Stomach (tissue), 9 donors: ENCODE data around the gene RGS13. TPM values are rescaled to one million over a fixed set of nuclear protein-coding genes. Genes with fewer than 3 reads are reported as not detected.

ENCODE experiments used
- DNase-seq, 2 donors: peaks; one replicate each; pipeline versions ENCODE4 v3.0.0 to v3.0.0-alpha.2; 2013 to 2019
- H3K27ac ChIP-seq, 5 donors: fragments of 200-600 bp in 4 of 5; sonication (generic) in 4 of 5; one replicate each; pipeline ENCODE4 v1.5.1; 2013 to 2019; ENCODE audit warnings: mild to moderate bottlenecking in 1 of 5, moderate library complexity in 1 of 5
- H3K27me3 ChIP-seq, 3 donors: fragments of 200-600 bp; sonication (generic); one replicate each; pipeline ENCODE4 v1.5.1; 2017 to 2019; ENCODE audit warnings: mixed run types in 1 of 3
- H3K36me3 ChIP-seq, 4 donors: fragments of 200-600 bp; sonication (generic); 1 replicate in 3 of 4; 2 replicates in 1 of 4; pipeline ENCODE4 v1.5.1; 2016 to 2019
- H3K4me1 ChIP-seq, 4 donors: fragments of 200-600 bp; sonication (generic); one replicate each; pipeline ENCODE4 v1.5.1; 2016 to 2019
- H3K4me3 ChIP-seq, 4 donors: fragments of 200-600 bp; sonication (generic) in 3 of 4; one replicate each; pipeline ENCODE4 v1.5.1; 2016 to 2019; ENCODE audit warnings: mild to moderate bottlenecking in 1 of 4
- H3K9me3 ChIP-seq, 4 donors: fragments of 200-600 bp; sonication (generic); one replicate each; pipeline ENCODE4 v1.5.1; 2016 to 2019
- EP300 ChIP-seq: sonication (generic); formaldehyde crosslinking; IDR thresholded peaks from one replicate; pipeline ENCODE4 v1.6.1; 2017; ENCODE audit warnings: antibody characterized with exemption
- POLR2A ChIP-seq, 4 donors: fragments of 450-650 bp; IDR thresholded peaks; one replicate each; pipeline ENCODE4 v1.6.1; 2016; ENCODE audit warnings: antibody characterized with exemption in 4 of 4, control low read depth in 2 of 4, mild to moderate bottlenecking in 1 of 4, moderate library complexity in 1 of 4
- POLR2AphosphoS5 ChIP-seq, 3 donors: sonication (generic); formaldehyde crosslinking; IDR thresholded peaks; one replicate each; pipeline ENCODE4 v1.6.1; 2016; ENCODE audit warnings: antibody characterized with exemption in 3 of 3
- WGBS, 5 donors: extraction: QIAGEN DNeasy Blood & Tissue Kit in 3 of 5; methylation state at CpG; one replicate each; pipeline versions ENCODE4 v1.1.5 to v1.1.7; 2013 to 2018; 5-methylcytosine and 5-hydroxymethylcytosine counted together
- intact Hi-C: fragments of 100-400 bp; cut with DNase I; formaldehyde crosslinking; loops from one replicate; pipeline ENCODE4 v1.15.1; 2023; ENCODE audit warnings: low total_unique reads
- polyA plus RNA-seq, 3 donors: library from polyadenylated mRNA; stranded (reverse); fragments of 200-250 nt; gene quantifications; one replicate each; pipeline ENCODE4 v1.2.3, GENCODE V29; 2013
- total RNA-seq, 5 donors: library from RNA; depleted of rRNA; stranded (reverse); fragments of >200 nt; gene quantifications; one replicate each; pipeline versions ENCODE4 v1.1.0 to v1.2.3, GENCODE V29; 2014 to 2016
- TF ChIP-seq, protein P1 (sequence below), 7 experiments: fragments of 450-650 bp in 4 of 7; fragments of 200-600 bp in 3 of 7; sonication (generic) in 3 of 7; IDR thresholded peaks; one replicate each; pipeline ENCODE4 v1.5.1; 2016 to 2019; ENCODE audit warnings: antibody characterized with exemption in 7 of 7, control low read depth in 2 of 7, mild to moderate bottlenecking in 1 of 7
- donor health status: healthy with polysubstance abuse.
- donor health status: Bipolar disorder and iron deficiency.
- donor health status: healthy.

The RGS13 gene
- total and polyA plus RNA-seq, 8 donors: 0.73 to 7.5 (median 2.0) TPM; not detected in 2

DNA sequence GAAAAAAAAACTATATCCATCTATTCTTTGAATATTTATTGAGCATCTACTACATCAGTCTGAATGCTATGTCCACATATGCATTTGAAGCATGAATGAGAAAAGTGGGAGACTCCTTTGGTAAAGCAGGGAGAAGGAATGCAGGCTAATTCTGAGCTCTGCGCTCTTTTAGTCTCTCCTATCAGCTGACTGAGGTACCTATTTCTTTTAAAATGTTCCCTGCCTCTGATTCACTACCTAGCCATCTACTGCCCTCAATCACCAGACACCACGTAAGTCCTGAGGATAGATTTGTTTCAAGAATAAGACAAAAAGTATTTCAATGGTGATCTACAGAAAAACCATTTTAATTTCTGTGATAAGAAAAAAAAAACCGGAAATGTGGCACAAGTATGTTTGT lies 3.8 kb upstream of the RGS13 start:
- H3K4me1 ChIP-seq: peaks cover 0 to 19% (median 2%) of the 10 kb centered on the region in 4 donors
- H3K9me3 ChIP-seq: no peaks in the 10 kb centered on the region
- TF ChIP-seq POLR2A (IDR thresholded peaks at IDR 0.05): no peak
- no peak for TF ChIP-seq EP300
- no peak for TF ChIP-seq POLR2AphosphoS5 (IDR thresholded peaks at IDR 0.05)
- DNase-seq: no peak
- H3K36me3 ChIP-seq: no peaks in the 10 kb centered on the region
- H3K27me3 ChIP-seq: no peaks in the 10 kb centered on the region
- intact Hi-C loops: no loop called here
- H3K4me3 ChIP-seq: no peak overlapping the region
- no peak overlapping the region for H3K27ac ChIP-seq
- 55 to 72% (median 64%) methylated on average over 3 of the region's 3 CpGs for WGBS, 5 donors

- Histone ChIP-seq H3K36me3 (no peaks in the 10 kb centered on the region), H3K4me3 (no peak overlapping the region), H3K9me3 (no peaks in the 10 kb centered on the region), H3K4me1 (peaks cover 0 to 19% (median 2%) of the 10 kb centered on the region in 4 donors), H3K27ac (no peak overlapping the region), H3K27me3 (no peaks in the 10 kb centered on the region)
- WGBS, 5 donors: 77 to 85% (median 82%) methylated on average over 6 of the region's 6 CpGs
- TF ChIP-seq POLR2A (IDR thresholded peaks at IDR 0.05) (no peak), POLR2AphosphoS5 (IDR thresholded peaks at IDR 0.05) (no peak), EP300 (no peak)
- TF ChIP-seq, protein P1, sequence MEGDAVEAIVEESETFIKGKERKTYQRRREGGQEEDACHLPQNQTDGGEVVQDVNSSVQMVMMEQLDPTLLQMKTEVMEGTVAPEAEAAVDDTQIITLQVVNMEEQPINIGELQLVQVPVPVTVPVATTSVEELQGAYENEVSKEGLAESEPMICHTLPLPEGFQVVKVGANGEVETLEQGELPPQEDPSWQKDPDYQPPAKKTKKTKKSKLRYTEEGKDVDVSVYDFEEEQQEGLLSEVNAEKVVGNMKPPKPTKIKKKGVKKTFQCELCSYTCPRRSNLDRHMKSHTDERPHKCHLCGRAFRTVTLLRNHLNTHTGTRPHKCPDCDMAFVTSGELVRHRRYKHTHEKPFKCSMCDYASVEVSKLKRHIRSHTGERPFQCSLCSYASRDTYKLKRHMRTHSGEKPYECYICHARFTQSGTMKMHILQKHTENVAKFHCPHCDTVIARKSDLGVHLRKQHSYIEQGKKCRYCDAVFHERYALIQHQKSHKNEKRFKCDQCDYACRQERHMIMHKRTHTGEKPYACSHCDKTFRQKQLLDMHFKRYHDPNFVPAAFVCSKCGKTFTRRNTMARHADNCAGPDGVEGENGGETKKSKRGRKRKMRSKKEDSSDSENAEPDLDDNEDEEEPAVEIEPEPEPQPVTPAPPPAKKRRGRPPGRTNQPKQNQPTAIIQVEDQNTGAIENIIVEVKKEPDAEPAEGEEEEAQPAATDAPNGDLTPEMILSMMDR (IDR thresholded peaks at IDR 0.05): no peak
- no peak for DNase-seq
- intact Hi-C loops: no loop called here
These were observed 3.1 kb upstream of the RGS13 start for GRCh38 chr1:192632641-192633532.

- Histone ChIP-seq H3K27me3 (no peaks in the 10 kb centered on the region), H3K27ac (no peak overlapping the region), H3K4me1 (peaks cover 0 to 19% (median 2%) of the 10 kb centered on the region in 4 donors), H3K36me3 (no peaks in the 10 kb centered on the region), H3K9me3 (no peaks in the 10 kb centered on the region), H3K4me3 (no peak overlapping the region)
- intact Hi-C loops: no loop called here
- TF ChIP-seq, protein P1 (IDR thresholded peaks at IDR 0.05): no peak
- no peak for TF ChIP-seq POLR2A (IDR thresholded peaks at IDR 0.05)
- TF ChIP-seq EP300: no peak
- TF ChIP-seq POLR2AphosphoS5 (IDR thresholded peaks at IDR 0.05): no peak
- no peak for DNase-seq
- WGBS, 5 donors: 78 to 86% (median 84%) methylated on average over 7 of the region's 7 CpGs
These were observed 2.3 kb upstream of the RGS13 start for GRCh38 chr1:192633533-192634253.

- peaks cover 0 to 19% (median 2%) of the 10 kb centered on the region in 4 donors for H3K4me1 ChIP-seq
- TF ChIP-seq POLR2A (IDR thresholded peaks at IDR 0.05): no peak
- TF ChIP-seq, protein P1 (IDR thresholded peaks at IDR 0.05): no peak
- TF ChIP-seq EP300: no peak
- no peak for TF ChIP-seq POLR2AphosphoS5 (IDR thresholded peaks at IDR 0.05)
- intact Hi-C loops: no loop called here
- H3K4me3 ChIP-seq: no peak overlapping the region
- no peaks in the 10 kb centered on the region for H3K9me3 ChIP-seq
- no peaks in the 10 kb centered on the region for H3K27me3 ChIP-seq
- DNase-seq: no peak
- 91 to 96% (median 94%) methylated on average over 2 of the region's 2 CpGs for WGBS, 5 donors
- H3K36me3 ChIP-seq: no peaks in the 10 kb centered on the region
- no peak overlapping the region for H3K27ac ChIP-seq
These were observed 906 bp upstream of the RGS13 start for GRCh38 chr1:192635041-192635440.
